Limb (tissue), 2 donors: ENCODE measurements around the gene IFIT2.
"Not testable (repeated sequence)": the region's sequence is repeated elsewhere in the genome, so short reads cannot be mapped to it uniquely, and the experiment has no call there.

Experiments
- DNase-seq, 2 donors: peaks; one replicate each; pipeline ENCODE4 v3.0.0-alpha.2; 2016; ENCODE audit errors: extremely low spot score in 2 of 2

IFIT2 gene, protein sequence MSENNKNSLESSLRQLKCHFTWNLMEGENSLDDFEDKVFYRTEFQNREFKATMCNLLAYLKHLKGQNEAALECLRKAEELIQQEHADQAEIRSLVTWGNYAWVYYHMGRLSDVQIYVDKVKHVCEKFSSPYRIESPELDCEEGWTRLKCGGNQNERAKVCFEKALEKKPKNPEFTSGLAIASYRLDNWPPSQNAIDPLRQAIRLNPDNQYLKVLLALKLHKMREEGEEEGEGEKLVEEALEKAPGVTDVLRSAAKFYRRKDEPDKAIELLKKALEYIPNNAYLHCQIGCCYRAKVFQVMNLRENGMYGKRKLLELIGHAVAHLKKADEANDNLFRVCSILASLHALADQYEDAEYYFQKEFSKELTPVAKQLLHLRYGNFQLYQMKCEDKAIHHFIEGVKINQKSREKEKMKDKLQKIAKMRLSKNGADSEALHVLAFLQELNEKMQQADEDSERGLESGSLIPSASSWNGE

GRCh38 chr10:89301721-89302445 is at the start of gene IFIT2:
TSS of gene IFIT2 (plus strand) at chr10:89302046. CDS start at chr10:89302124, 78 bp downstream.
- DNase-seq, result peak; percentile 63 to 86

- DNase-seq, result no peak
Measured at GRCh38 chr10:89252225-89252585, 49.6 kb upstream of the IFIT2 start.

DNA sequence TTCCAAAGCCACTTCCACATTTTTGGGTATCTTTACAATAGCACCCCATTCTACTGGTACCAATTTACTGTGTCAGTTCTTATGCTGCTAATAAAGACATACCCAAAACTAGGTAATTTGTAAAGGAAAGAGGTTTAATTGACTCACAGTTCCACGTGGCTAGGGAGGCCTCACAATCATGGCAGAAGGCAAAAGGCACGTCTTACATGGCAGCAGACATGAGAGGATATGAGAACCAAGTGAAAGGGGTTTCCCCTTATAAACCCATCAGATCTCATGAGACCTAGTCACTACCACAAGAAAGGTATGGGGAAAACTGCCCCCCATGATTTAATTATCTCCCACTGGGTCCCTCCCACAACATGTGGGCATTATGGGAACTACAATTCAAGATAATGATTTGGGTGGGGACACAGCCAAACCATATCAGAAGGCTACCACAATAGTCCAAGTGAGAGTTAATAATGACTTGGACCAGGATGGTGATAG is 46.7 kb upstream of the IFIT2 start:
- not testable (repeated sequence) for DNase-seq

DNA sequence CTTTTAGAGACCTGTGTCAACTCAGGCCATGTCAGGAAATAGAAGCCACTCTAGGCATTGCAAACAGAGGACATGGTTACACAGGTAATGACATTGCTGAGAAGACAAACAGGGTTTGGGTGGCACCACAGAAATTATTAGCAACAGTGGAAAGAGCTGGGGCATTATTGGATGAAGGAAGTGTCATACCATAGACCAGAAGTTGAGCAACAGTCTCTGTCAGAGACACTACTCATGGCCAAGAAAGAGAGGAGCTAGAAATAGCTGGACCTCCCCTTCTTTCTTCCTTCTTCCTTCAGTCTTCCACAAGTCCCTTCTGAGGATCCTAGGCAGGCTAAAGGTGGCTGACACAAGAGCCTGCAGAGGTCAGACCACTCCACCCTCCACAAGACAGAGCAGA is 46.1 kb upstream of the IFIT2 start:
- DNase-seq, result no peak

DNA sequence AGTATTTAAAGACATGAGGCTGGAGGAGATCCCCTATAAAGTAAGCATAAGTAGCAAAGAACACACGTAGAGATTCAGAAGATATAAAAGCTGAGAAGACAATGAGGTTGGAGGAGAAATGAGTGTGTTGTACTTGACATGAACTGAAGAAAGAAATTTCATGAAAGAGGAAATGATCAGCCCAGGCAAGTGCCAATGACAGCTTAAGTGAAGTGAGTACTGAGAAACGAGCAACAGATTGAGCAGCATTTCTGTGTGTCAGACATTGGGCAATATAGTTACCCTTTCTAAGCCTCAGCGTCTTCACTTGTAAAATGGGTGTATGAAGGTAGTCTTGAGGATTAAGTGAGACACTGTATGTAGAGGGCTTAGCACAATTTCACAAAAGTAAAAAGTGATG is 45.5 kb upstream of the IFIT2 start:
- no peak for DNase-seq

- no peak for DNase-seq
Measured at GRCh38 chr10:89256962-89257361, 44.9 kb upstream of the IFIT2 start.

DNA sequence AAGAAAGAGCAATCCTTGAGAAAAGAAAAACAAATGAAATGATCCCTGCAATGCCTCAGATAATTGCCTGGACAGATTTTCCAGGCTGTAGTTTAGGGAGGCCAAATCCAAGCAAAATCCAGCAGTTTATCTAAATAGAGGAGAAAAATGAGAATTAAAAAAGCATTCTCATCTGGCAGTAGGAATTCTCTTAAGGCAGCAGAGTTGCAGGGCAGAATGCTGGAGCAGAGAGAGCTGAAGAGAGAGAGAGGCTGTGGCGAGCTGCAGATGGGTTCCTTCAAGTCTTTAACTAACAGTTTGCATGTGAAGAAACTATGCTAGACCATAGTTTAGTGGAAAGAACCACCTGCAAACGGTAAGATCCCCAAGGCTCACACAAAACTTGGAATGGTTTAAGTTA is 44.3 kb upstream of the IFIT2 start:
- DNase-seq, result no peak

- no peak for DNase-seq
Measured at GRCh38 chr10:89258881-89259280, 43.0 kb upstream of the IFIT2 start.

DNA sequence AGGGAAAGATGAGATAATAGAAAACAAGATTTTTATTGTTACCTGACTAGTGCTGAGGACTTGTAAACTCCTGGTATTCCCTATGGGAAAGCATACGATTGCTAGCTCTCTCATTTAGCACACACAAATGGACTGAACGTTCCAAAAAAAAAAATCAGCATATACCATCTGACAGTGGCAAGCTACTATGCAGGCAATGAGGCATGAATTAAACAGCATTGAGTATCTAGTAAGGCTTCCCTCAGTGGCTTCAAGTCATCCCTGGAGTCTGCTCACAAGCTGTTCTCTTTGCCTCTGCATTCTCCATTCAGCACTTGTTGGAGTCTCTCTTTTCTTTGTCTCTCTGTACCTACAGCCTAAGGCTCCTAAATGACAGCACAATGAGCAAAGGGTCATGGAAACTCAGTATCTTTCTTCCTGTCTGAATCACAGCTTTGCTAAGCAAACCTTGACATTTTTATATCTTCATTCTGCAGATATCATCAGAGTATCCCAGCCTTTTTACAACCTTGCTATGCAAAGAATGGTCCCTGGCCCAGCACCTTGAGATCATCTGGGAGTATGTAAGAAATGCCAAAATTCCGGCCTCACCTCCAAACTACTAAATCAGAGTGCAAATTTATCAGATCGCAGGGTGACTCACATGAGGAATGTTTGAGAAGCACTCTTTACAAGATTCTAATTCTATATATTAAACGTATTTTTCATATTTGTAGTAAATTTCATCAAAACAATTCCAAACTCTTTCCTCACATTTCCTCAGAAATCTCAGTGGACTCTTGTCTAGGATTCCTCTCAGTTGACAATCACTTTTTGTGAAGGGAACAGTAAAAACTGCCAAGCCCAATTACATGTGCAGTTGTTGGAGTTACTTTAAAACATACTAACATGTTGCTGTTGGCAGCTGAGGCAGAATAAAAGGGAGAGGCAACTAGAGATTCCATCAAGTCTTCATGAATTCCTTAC is 39.5 kb upstream of the IFIT2 start:
- no peak for DNase-seq

GRCh38 chr10:89263091-89263490 is 38.8 kb upstream of the IFIT2 start:
- DNase-seq, result no peak

DNA sequence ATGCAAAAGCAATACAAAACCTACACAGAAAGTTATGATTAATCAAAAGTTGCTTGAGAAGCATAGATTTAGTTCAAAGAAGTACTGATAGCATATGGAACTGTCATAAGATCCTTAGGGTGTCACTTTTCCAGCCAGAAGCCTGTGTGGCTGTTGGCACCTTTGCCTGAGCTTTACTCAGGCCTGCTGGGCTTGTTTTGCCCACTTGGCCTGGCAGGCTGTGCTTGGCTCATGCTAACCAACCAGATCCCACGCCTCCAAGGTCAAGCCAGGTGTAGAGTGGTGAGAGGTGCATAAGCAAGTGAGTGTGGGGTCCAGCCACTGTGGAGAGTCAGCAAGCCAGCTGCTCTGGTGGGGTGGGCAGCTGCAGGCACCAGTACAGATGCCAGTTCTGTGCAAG is 38.3 kb upstream of the IFIT2 start:
- no peak for DNase-seq

GRCh38 chr10:89266721-89267453 is 35.0 kb upstream of the IFIT2 start:
- no peak for DNase-seq

DNA sequence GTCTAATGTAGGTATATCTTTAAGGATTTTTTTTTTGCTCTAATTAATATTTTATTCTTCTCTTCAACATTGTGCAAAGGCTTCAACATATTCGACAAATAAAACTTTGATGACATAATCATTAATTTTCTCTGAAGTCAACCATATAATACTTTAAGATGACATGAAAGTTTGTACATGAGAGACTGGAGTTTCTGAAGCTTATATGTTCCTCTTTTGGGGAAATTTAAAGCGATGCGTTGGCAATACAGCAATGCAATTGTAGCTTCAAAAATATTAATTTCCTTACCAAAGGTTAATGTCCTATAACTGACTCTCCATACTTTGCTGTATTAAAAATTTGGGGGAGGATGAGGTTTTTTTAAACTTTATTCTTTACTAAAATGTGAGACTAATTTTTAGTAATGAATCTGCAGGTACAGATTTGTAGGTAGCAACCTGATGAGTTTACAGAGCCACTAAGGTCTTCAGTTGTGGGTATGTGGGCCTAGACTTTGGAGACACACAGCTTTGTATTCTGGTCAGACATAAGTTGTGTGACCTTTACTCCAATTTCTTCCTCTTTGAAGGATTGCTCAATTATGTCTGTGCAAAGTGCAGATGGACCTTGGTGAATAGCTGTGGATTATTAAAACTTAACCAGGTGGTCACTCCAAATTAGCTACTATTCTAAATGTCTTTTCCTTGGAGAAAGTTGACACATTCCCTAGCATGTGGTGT is 32.3 kb upstream of the IFIT2 start:
- DNase-seq, result no peak

- DNase-seq, result no peak
Measured at GRCh38 chr10:89270153-89270483, 31.7 kb upstream of the IFIT2 start.

DNA sequence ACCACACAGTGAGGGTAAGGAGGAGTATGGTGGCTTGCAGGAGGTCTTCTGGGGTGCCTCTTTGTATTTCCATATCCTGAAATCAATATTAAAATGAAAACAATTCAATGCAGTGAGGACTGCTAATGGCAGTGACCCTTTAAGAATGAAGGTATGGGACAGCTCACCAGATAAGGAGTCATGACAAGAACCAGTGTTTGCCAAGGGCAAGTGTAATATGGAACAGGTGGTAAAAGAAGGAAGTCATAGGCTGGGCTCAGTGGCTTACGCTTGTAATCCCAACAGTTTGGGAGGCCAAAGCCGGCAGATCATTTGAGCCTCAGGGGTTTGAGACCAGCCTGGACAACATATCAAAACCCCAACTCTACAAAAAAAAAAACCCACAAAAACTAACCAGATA is 30.3 kb upstream of the IFIT2 start:
- no peak for DNase-seq

DNA sequence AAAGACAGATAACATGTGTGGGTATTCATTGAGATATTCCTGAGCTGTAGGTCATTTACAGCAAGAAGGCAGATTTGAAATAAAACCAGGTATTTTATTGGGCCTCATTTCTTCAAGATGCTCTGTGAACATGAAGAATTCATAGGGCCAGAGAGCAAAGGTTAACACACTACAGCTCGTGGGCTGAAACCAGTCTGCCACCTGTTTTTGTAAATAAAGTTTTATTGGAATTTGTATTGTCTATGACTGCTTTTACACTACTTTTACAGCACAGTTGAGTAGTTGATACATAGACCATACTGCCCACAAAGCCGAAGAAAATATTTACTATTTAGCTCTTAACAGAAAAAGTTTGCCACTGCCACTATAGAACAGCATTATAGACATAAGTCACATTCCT is 28.2 kb upstream of the IFIT2 start:
- DNase-seq, result no peak

GRCh38 chr10:89274928-89275327 is 26.9 kb upstream of the IFIT2 start:
- DNase-seq, result no peak

- DNase-seq, result no peak
Measured at GRCh38 chr10:89275383-89275782, 26.5 kb upstream of the IFIT2 start.

DNA sequence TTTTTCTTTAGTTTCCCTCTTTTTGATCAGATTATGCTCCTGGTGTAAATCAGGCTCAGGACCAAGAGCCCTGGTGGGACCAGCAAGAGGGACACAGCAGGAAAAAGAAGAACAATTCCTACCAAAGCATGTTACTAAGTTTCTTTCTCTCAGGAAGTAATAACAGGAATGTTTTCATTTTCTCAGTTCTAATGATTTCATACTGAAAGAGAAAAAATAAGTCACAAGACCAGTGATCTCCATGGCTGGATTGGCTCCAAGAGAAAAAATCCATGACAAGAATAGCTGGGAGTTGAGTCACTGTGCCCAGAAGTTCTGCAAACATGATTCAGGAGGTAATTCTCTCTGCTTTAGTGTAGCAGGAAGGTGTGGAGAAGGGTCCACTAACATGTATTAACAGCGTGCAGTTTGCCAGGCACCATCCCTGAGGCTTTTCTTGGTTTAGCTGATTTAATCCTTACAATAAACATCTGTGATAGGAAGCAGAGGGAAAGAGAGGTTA is 23.8 kb upstream of the IFIT2 start:
- DNase-seq, result peak in 1 of 2 donors; percentile 74

- DNase-seq, result no peak
Measured at GRCh38 chr10:89278900-89279392, 22.9 kb upstream of the IFIT2 start.
